Ascending aorta (tissue), 2 donors: ENCODE results near the gene UNC5B. TPM values are rescaled to one million over a fixed set of nuclear protein-coding genes. Genes with fewer than 3 reads are reported as not detected.

Experiments used
- DNase-seq, 2 donors: peaks; one replicate each; pipeline ENCODE4 v3.0.0-alpha.2; 2019; ENCODE audit warnings: low spot score in 2 of 2
- H3K27ac ChIP-seq, 2 donors: fragments of 200-600 bp; sonication (generic); one replicate each; pipeline ENCODE4 v1.5.1; 2016 to 2017; ENCODE audit warnings: mild to moderate bottlenecking in 1 of 2
- H3K27me3 ChIP-seq: fragments of 200-600 bp; sonication (generic); one replicate; pipeline ENCODE4 v1.5.1; 2017
- H3K36me3 ChIP-seq, 2 donors: fragments of 200-600 bp; sonication (generic); one replicate each; pipeline ENCODE4 v1.5.1; 2016
- H3K4me1 ChIP-seq, 2 donors: fragments of 200-600 bp; sonication (generic); one replicate each; pipeline ENCODE4 v1.5.1; 2016 to 2017; ENCODE audit warnings: mild to moderate bottlenecking in 1 of 2
- H3K4me3 ChIP-seq, 2 donors: fragments of 200-600 bp; sonication (generic); one replicate each; pipeline ENCODE4 v1.5.1; 2016 to 2017; ENCODE audit warnings: mild to moderate bottlenecking in 1 of 2
- H3K9me3 ChIP-seq, 2 donors: fragments of 200-600 bp; sonication (generic); one replicate each; pipeline ENCODE4 v1.5.1; 2016
- intact Hi-C: fragments of 100-400 bp; cut with DNase I; formaldehyde crosslinking; loops from one replicate; pipeline ENCODE4 v1.15.1; 2023
- total RNA-seq: library from RNA; depleted of rRNA; stranded (reverse); fragments of >200 nt; gene quantifications from one replicate; pipeline ENCODE4 v1.1.0, GENCODE V29; 2016
- TF ChIP-seq, protein P1 (sequence below), 3 experiments: fragments of 200-600 bp in 2 of 3; fragments of 450-650 bp in 1 of 3; sonication (generic) in 2 of 3; IDR thresholded peaks; one replicate each; pipeline ENCODE4 v1.5.1; 2016 to 2019; ENCODE audit warnings: antibody characterized with exemption in 3 of 3, mild to moderate bottlenecking in 1 of 3, moderate library complexity in 1 of 3

The UNC5B gene
- total RNA-seq, 1 donor from 2014 or later: 42.4 TPM

DNA sequence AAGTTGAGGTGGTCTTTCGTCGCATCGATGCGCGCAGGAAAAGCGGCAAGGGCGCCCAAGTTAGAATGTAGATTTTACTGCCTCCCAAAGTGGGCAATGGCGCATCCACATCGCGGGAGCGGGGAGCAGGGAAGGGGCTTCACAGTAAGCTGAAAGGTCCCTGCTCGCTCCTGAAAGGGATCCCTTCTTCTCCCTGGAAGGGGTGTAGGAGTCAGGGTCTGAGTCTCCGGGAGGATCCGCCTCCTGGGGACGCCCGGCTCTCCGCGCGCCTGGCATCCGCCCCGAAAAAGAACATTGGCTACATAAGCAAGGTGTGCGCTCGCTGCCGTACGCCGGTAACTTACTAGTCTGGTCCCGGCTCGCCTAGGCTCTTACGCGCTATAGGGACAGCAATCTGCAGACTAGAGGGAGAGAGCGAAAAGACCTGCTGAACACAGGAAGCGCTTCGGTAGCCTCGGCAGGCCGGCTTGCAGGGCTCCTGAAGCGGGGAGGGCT lies 804 bp downstream of the UNC5B start:
- intact Hi-C loops: loop anchor here (5.0 to 10.0 kb wide), 4 partner anchors 146 to 642 kb away; partner anchors contain the start of genes PSAP, SGPL1 and VSIR
- peak in 1 of 2 donors; percentile 75 for DNase-seq
- H3K4me1 ChIP-seq: peaks cover 0 to 22% of the 10 kb centered on the region in 2 donors

DNA sequence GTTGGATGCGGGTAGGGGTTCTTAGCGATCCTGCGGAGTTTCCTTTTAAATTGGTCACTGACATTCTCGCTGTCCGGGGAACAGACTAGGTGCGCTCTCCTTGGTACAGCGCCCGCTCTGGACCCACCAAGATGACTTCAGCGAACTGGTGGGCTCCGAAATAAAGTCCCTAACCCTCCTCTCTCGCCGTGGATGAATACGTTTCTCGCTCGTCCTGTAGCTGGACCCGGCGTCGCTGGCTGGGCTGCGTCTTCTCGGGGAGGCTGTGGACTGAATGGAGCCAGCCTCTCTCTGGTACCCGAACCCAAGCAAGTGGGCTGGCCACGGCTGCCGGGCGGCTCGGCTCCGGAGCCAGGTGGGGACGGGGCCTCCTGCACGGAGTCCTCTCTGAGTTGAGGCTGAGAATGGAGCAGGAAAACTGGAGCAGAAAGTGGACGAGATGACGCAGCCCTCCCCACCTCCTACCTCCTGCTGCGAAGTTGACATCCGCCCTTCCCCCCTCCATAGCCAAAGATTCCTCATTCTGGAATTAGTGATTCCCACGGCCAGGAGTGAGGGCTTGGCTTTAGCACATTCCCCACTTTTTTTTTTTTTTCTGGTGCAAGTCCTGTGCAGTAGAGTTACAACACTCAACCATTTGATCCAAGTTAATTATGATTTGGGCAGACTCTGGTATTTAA lies 1.5 kb downstream of the UNC5B start:
- TF ChIP-seq, protein P1, sequence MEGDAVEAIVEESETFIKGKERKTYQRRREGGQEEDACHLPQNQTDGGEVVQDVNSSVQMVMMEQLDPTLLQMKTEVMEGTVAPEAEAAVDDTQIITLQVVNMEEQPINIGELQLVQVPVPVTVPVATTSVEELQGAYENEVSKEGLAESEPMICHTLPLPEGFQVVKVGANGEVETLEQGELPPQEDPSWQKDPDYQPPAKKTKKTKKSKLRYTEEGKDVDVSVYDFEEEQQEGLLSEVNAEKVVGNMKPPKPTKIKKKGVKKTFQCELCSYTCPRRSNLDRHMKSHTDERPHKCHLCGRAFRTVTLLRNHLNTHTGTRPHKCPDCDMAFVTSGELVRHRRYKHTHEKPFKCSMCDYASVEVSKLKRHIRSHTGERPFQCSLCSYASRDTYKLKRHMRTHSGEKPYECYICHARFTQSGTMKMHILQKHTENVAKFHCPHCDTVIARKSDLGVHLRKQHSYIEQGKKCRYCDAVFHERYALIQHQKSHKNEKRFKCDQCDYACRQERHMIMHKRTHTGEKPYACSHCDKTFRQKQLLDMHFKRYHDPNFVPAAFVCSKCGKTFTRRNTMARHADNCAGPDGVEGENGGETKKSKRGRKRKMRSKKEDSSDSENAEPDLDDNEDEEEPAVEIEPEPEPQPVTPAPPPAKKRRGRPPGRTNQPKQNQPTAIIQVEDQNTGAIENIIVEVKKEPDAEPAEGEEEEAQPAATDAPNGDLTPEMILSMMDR (IDR thresholded peaks at IDR 0.05): no peak
- Histone ChIP-seq H3K36me3 (no peaks in the 10 kb centered on the region), H3K4me1 (peaks cover 0 to 25% of the 10 kb centered on the region in 2 donors), H3K27ac (peak overlapping the region in 1 of 2 donors; percentile 54), H3K4me3 (peak overlapping the region; percentile 86 to 92), H3K27me3 (no peaks in the 10 kb centered on the region), H3K9me3 (no peaks in the 10 kb centered on the region)
- peak in 1 of 2 donors; percentile 65 for DNase-seq
- intact Hi-C loops: loop anchor here (5.0 to 10.0 kb wide), 4 partner anchors 147 to 641 kb away; partner anchors contain the start of genes PSAP, SGPL1 and VSIR

More for the DNA sequence above, 804 bp downstream of the UNC5B start:
- H3K4me3 ChIP-seq: peak overlapping the region; percentile 86 to 92
- H3K27ac ChIP-seq: peak overlapping the region; percentile 83 to 84
- no peaks in the 10 kb centered on the region for H3K36me3 ChIP-seq
- H3K27me3 ChIP-seq: no peaks in the 10 kb centered on the region
- TF ChIP-seq, protein P1 (IDR thresholded peaks at IDR 0.05): no peak
- no peaks in the 10 kb centered on the region for H3K9me3 ChIP-seq

DNA sequence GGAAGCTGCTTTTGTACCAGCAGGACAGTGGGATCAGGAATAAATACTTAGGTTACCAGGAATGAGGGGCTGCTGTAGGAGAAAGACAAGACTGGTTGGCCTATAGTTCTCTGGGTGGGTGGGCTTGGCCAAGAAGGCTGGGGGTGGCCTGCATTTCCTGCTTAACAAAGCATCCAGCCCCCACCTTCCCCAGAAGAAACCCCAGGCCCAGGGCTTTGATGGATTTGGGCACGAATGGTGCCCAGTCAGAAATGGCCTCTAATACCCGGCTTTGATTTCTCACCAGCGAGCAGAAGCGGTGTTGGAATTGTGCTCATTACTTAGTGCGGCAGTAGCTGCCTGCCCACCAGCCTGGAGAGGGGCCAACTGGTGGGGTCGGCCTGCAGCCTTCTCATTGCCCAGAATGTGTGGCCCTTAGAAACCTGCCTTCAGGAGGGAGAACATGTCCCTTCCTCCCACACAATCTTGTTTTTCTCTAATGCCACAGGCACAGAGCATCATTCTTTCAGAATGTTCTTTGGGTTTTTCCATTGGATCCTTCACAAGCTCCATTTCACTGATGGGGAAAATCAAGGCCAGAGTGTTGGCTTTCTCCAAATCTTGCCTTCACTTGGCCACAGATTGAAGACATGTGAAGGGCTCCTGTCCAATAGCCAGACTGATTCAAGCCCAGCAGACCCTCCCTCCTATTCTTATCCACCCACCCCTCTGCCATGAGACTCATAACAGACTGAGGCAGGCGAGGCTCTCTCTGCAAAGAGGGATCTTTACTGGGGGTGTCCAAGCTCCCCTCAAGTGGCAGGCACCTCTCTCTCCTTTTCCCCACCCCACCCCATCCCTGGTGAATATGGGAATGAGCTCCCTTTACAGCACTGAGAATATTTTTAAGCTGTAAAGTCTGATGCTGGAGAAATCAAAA lies 2.5 kb downstream of the UNC5B start:
- Histone ChIP-seq H3K4me3 (peak overlapping the region in 1 of 2 donors; percentile 86), H3K36me3 (no peaks in the 10 kb centered on the region), H3K9me3 (no peaks in the 10 kb centered on the region), H3K27me3 (no peaks in the 10 kb centered on the region), H3K4me1 (peaks cover 0 to 25% of the 10 kb centered on the region in 2 donors), H3K27ac (no peak overlapping the region)
- TF ChIP-seq, protein P1 (IDR thresholded peaks at IDR 0.05): no peak
- intact Hi-C loops: loop anchor here (5.0 to 10.0 kb wide), 4 partner anchors 148 to 640 kb away; partner anchors contain the start of genes PSAP, SGPL1 and VSIR
- peak in 1 of 2 donors; percentile 50 for DNase-seq

DNA sequence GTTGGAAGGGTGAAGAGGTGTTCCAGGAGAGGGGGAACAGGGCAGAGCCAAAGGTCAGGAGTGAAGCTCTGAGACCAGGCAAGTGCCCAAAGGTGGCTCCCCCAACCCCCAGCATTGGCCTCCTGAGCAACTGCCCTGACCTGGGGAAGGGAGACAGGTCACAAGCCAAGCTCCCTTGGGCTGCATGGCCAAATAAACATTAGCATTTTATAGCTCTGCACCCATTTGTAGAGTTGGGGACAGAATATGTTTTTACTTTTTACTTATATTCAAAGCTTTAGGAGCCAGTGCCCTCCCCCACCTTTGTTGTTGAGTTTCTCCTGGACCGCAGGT lies 4.0 kb downstream of the UNC5B start:
- no peak for DNase-seq
- Histone ChIP-seq H3K27ac (peak overlapping the region; percentile 62 to 72), H3K27me3 (no peaks in the 10 kb centered on the region), H3K4me1 (peaks cover 0 to 25% of the 10 kb centered on the region in 2 donors), H3K9me3 (no peaks in the 10 kb centered on the region), H3K36me3 (no peaks in the 10 kb centered on the region), H3K4me3 (peak overlapping the region in 1 of 2 donors; percentile 61)
- TF ChIP-seq, protein P1 (IDR thresholded peaks at IDR 0.05): no peak
- intact Hi-C loops: loop anchor here (2.0 to 10.0 kb wide), 2 partner anchors 26 to 638 kb away; partner anchors contain the start of gene PSAP

DNA sequence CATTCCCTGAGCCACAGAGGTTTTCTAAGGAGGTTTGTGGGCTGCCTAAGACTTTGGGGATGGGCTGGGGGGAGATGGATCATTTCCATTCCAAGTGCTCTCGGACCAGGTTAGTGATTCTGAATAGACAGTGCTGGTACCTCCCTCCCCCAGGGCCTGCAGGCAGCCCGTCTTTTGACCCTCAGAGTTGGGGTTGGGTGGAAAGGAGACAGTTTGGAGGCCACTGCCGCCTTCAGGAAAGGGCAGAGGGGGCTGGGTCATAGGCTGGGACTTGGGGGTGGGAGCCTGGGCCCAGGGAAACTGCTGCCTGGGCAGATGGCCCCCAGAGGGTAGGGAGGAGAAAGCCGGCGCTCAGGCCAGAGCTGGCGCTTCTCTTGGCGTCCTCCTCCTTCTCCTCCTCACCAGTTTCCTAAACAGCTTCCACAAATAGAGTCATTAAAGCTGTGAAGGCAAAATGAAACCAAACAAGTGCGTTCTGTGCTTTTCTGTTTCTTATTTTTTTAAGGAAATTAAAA lies 4.4 kb downstream of the UNC5B start:
- Histone ChIP-seq H3K36me3 (no peaks in the 10 kb centered on the region), H3K4me3 (peak overlapping the region; percentile 61 to 63), H3K27ac (peak overlapping the region; percentile 62 to 72), H3K4me1 (peaks cover 0 to 24% of the 10 kb centered on the region in 2 donors), H3K27me3 (no peaks in the 10 kb centered on the region), H3K9me3 (no peaks in the 10 kb centered on the region)
- peak in 1 of 2 donors; percentile 52 for DNase-seq
- TF ChIP-seq, protein P1 (IDR thresholded peaks at IDR 0.05): no peak
- intact Hi-C loops: loop anchor here (2.0 to 10.0 kb wide), 2 partner anchors 26 to 638 kb away; partner anchors contain the start of gene PSAP
